Measurements from ENCODE around the gene OTUB1. TPM values are rescaled to one million over a fixed set of nuclear protein-coding genes. Genes with fewer than 3 reads are reported as not detected.

The OTUB1 gene
- total RNA-seq, 1 donor from 2014 or later: 60.6 TPM

GRCh38 chr11:64015510-64015909 lies 29.3 kb downstream of the OTUB1 start:
- intact Hi-C loops (cut with DNase I): no loop called here
- no peaks in the 10 kb centered on the region for H3K9me3 ChIP-seq
- no peaks in the 10 kb centered on the region for H3K27me3 ChIP-seq
- no peak for TF ChIP-seq CTCF (IDR thresholded peaks at IDR 0.05)
- no peaks in the 10 kb centered on the region for H3K36me3 ChIP-seq
- no peak overlapping the region for H3K4me3 ChIP-seq
- H3K27ac ChIP-seq: no peak overlapping the region
- H3K4me1 ChIP-seq: no peaks in the 10 kb centered on the region
- no peak for DNase-seq
- ATAC-seq: no peak

DNA sequence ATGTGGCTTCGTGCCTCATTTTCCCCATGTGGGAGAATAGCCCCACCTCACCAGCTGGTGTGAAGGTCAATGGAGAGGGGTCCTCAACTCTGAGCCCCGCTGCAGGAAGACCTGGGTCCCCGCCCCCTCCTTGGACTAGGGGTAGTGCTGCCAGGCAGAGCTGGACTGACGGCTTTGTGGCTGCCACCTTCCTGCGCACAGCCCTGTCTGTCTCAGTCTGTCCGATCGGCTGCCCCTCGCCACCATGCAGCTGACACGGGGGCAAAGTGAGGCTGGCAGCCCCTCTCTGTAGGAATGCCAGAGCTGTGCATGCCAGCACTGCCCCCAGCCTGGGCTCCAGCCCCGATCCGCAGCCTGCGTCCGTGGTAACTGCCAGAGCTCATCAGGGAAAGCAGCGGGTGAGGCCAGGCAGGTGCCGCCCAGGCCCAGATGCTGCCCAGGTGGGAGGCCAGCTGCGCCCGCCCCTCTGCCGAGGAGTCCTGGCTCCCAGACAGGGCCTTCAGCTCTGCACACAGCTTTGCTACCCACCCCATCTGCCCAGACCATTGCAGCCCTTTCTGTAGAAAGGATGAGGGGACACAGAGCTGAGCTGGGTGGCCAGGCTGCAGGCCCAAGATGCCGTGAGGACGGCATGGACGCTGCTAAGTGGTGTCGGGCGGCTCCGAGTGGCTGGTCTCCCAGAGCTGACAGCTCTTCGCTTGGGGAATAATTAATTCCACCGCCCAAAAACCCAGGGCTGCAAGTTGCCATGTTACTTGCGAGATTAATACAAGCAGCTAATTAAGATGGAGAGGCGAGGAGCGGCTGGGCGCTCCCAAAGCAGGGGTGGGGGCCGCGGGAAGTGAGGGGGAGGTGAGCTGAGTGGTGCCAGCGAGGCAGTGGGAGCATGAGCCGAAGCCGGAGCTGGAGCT lies 30.0 kb downstream of the OTUB1 start:
- no peak for TF ChIP-seq CTCF (IDR thresholded peaks at IDR 0.05)
- no peaks in the 10 kb centered on the region for H3K27me3 ChIP-seq
- ATAC-seq: no peak
- no peaks in the 10 kb centered on the region for H3K36me3 ChIP-seq
- DNase-seq: no peak
- intact Hi-C loops (cut with DNase I): no loop called here
- no peaks in the 10 kb centered on the region for H3K4me1 ChIP-seq
- no peaks in the 10 kb centered on the region for H3K9me3 ChIP-seq
- H3K4me3 ChIP-seq: no peak overlapping the region
- H3K27ac ChIP-seq: no peak overlapping the region

DNA sequence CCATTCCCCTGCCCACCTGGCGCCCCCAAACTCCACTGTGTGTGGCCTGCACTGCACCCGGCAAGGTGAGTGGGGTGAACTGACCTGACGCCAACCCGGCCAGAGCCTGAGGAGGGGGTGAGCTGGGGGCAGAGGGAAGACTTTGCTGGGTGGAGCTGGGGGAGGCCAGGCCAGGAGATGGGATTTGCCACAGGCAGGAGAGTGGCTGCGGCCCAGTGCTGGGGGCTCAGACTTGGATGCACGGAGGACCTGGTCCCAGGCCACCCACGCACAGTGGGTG lies 31.6 kb downstream of the OTUB1 start:
- H3K27me3 ChIP-seq: no peaks in the 10 kb centered on the region
- H3K9me3 ChIP-seq: no peaks in the 10 kb centered on the region
- H3K4me1 ChIP-seq: no peaks in the 10 kb centered on the region
- DNase-seq (no peak), ATAC-seq (no peak)
- intact Hi-C loops (cut with DNase I): no loop called here
- TF ChIP-seq CTCF (IDR thresholded peaks at IDR 0.05): no peak
- H3K27ac ChIP-seq: no peak overlapping the region
- H3K4me3 ChIP-seq: no peak overlapping the region
- no peaks in the 10 kb centered on the region for H3K36me3 ChIP-seq

DNA sequence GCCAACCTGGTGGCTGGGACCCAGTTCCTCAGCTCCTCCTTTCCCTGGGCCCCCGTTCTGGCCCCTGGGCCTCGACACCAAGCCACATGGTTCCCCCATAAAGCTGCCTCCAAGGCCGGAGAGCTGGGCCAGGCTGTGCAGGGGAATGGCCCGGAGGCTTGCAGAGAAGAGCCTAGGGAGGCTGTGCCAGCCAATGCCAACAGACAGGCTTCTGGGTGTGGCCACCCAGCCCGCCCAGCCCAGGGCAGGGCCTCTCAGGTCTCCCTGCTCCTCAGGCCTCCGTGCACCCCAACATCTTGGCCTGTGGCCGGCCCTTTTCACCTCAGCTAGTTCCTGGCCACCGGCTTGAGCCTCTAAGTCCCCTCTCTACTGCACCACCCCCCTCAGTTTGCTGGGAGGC lies 32.1 kb downstream of the OTUB1 start:
- DNase-seq: no peak
- TF ChIP-seq CTCF (IDR thresholded peaks at IDR 0.05): no peak
- no peaks in the 10 kb centered on the region for H3K36me3 ChIP-seq
- H3K4me3 ChIP-seq: no peak overlapping the region
- H3K27me3 ChIP-seq: no peaks in the 10 kb centered on the region
- no peaks in the 10 kb centered on the region for H3K9me3 ChIP-seq
- H3K4me1 ChIP-seq: no peaks in the 10 kb centered on the region
- no peak for ATAC-seq
- H3K27ac ChIP-seq: no peak overlapping the region
- intact Hi-C loops (cut with DNase I): no loop called here

GRCh38 chr11:64019106-64020037 lies 33.1 kb downstream of the OTUB1 start:
- no peak overlapping the region for H3K4me3 ChIP-seq
- peak; percentile 11 for ATAC-seq

More at GRCh38 chr11:64019106-64020037, 33.1 kb downstream of the OTUB1 start:
- Histone ChIP-seq H3K9me3 (no peaks in the 10 kb centered on the region), H3K27me3 (no peaks in the 10 kb centered on the region), H3K4me1 (no peaks in the 10 kb centered on the region), H3K27ac (no peak overlapping the region), H3K36me3 (no peaks in the 10 kb centered on the region)
- DNase-seq: no peak
- intact Hi-C loops (cut with DNase I): no loop called here
- TF ChIP-seq CTCF (IDR thresholded peaks at IDR 0.05): no peak
